Smooth muscle cell (in vitro differentiated cells): ENCODE measurements around the gene PARP14. TPM values are rescaled to one million over a fixed set of nuclear protein-coding genes. Genes with fewer than 3 reads are reported as not detected.

Source experiments
- DNase-seq: peaks from one replicate; lab custom pipeline; 2025; ENCODE audit not compliant: unreplicated experiment; lab: John Stamatoyannopoulos, UW
- H2AFZ ChIP-seq: fragments of 200-600 bp; sonication (generic); 2 replicates; pipeline ENCODE4 v1.6.0; 2016; ENCODE audit warnings: antibody characterized with exemption, low read depth, mild to moderate bottlenecking
- H3F3A ChIP-seq: fragments of 200-600 bp; sonication (generic); 2 replicates; pipeline ENCODE4 v1.6.0; 2017; ENCODE audit warnings: antibody characterized with exemption, low read depth
- H3K27ac ChIP-seq: fragments of 200-600 bp; sonication (generic); 2 replicates; pipeline ENCODE4 v1.5.1; 2016; ENCODE audit warnings: low read depth, mild to moderate bottlenecking
- H3K27me3 ChIP-seq: fragments of 200-600 bp; sonication (generic); 2 replicates; pipeline ENCODE4 v1.6.1; 2016; ENCODE audit warnings: low read depth, mild to moderate bottlenecking
- H3K36me3 ChIP-seq: fragments of 200-600 bp; sonication (generic); 2 replicates; pipeline ENCODE4 v1.5.1; 2016; ENCODE audit warnings: low read depth
- H3K4me1 ChIP-seq: fragments of 200-600 bp; sonication (generic); 2 replicates; pipeline ENCODE4 v1.5.1; 2016; ENCODE audit warnings: low read depth
- H3K4me2 ChIP-seq: fragments of 200-600 bp; sonication (generic); 2 replicates; pipeline ENCODE4 v1.6.0; 2016; ENCODE audit warnings: mild to moderate bottlenecking
- H3K4me3 ChIP-seq: fragments of 200-600 bp; sonication (generic); 2 replicates; pipeline ENCODE4 v1.5.1; 2016; ENCODE audit warnings: mild to moderate bottlenecking
- H3K79me2 ChIP-seq: fragments of 200-600 bp; sonication (generic); 2 replicates; pipeline ENCODE4 v1.6.0; 2016; ENCODE audit warnings: low read depth, mild to moderate bottlenecking
- H3K9ac ChIP-seq: fragments of 200-600 bp; sonication (generic); 2 replicates; pipeline ENCODE4 v1.6.0; 2016; ENCODE audit warnings: low read depth
- H3K9me3 ChIP-seq: fragments of 200-600 bp; sonication (generic); replicated peaks from 2 replicates; pipeline ENCODE4 v1.5.1; 2016; ENCODE audit warnings: low read depth
- H4K20me1 ChIP-seq: fragments of 200-600 bp; sonication (generic); 2 replicates; pipeline ENCODE4 v1.6.0; 2016; ENCODE audit warnings: low read depth
- WGBS: methylation state at CpG from one replicate; pipeline ENCODE4 v1.1.7; 2016; ENCODE audit warnings: low lambda C conversion rate; 5-methylcytosine and 5-hydroxymethylcytosine counted together
- polyA plus RNA-seq: library from polyadenylated mRNA; unstranded; fragments of >200 nt; fragmentation: Nextera tagmentation; extraction: Ambion mirVana; gene quantifications from 2 replicates; pipeline ENCODE4 v1.2.1, GENCODE V29; 2016
- total RNA-seq: library from RNA; depleted of rRNA; stranded (reverse); fragments of >200 nt; gene quantifications from 2 replicates; pipeline ENCODE4 v1.2.3, GENCODE V29; 2014
- TF ChIP-seq, protein P1 (sequence below): fragments of 200-600 bp; sonication (generic); IDR thresholded peaks from 2 replicates; pipeline ENCODE4 v1.5.1; 2017; ENCODE audit warnings: borderline replicate concordance, mild to moderate bottlenecking, antibody characterized with exemption; ENCODE audit not compliant: insufficient read depth, poor library complexity, severe bottlenecking

PARP14 gene, protein sequence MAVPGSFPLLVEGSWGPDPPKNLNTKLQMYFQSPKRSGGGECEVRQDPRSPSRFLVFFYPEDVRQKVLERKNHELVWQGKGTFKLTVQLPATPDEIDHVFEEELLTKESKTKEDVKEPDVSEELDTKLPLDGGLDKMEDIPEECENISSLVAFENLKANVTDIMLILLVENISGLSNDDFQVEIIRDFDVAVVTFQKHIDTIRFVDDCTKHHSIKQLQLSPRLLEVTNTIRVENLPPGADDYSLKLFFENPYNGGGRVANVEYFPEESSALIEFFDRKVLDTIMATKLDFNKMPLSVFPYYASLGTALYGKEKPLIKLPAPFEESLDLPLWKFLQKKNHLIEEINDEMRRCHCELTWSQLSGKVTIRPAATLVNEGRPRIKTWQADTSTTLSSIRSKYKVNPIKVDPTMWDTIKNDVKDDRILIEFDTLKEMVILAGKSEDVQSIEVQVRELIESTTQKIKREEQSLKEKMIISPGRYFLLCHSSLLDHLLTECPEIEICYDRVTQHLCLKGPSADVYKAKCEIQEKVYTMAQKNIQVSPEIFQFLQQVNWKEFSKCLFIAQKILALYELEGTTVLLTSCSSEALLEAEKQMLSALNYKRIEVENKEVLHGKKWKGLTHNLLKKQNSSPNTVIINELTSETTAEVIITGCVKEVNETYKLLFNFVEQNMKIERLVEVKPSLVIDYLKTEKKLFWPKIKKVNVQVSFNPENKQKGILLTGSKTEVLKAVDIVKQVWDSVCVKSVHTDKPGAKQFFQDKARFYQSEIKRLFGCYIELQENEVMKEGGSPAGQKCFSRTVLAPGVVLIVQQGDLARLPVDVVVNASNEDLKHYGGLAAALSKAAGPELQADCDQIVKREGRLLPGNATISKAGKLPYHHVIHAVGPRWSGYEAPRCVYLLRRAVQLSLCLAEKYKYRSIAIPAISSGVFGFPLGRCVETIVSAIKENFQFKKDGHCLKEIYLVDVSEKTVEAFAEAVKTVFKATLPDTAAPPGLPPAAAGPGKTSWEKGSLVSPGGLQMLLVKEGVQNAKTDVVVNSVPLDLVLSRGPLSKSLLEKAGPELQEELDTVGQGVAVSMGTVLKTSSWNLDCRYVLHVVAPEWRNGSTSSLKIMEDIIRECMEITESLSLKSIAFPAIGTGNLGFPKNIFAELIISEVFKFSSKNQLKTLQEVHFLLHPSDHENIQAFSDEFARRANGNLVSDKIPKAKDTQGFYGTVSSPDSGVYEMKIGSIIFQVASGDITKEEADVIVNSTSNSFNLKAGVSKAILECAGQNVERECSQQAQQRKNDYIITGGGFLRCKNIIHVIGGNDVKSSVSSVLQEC (N-terminal part only)
- total RNA-seq (14.5 and 26.2 TPM in 2 replicates), polyA plus RNA-seq (2.8 and 3.0 TPM in 2 replicates)

DNA sequence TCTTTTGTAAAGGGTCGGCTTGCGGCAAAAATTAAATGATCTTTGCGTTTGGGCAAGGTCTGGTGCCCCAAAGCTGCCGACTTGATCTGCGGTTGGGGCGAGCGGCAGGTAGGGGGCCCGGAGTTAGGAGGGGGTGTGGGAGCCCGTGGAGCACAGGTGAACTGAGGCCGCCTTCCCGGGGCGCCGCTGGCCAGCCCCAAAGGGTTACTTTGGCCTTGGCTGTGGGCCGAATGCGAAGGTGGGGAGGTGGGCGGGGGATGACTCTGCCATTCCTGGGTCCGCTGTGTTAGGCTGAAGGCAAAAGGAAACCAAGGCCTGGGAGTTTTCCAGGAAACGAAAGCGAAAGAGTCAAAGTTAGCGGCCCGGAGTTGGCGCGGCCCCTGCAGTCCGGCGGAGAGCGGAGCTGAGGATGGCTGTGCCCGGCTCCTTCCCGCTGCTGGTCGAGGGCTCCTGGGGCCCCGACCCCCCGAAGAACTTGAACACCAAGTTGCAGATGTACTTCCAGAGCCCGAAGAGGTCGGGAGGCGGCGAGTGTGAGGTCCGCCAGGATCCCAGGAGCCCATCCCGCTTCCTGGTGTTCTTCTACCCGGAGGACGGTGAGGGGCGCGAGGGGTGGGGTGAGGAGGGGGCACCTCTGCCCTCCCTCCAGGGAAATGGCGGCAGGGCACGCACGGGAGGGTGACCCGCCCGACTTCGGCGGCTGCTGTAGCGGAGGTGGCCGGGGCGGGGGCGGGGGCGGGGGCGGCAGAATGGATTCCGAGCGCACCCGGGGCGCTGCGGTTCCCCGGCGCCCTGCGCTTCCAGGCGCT lies at the start of gene PARP14:
Gene PARP14 (plus strand): TSS at position 365 of the 809 bp plus-strand sequence. CDS start 45 bp downstream, at position 410.
- TF ChIP-seq, protein P1, sequence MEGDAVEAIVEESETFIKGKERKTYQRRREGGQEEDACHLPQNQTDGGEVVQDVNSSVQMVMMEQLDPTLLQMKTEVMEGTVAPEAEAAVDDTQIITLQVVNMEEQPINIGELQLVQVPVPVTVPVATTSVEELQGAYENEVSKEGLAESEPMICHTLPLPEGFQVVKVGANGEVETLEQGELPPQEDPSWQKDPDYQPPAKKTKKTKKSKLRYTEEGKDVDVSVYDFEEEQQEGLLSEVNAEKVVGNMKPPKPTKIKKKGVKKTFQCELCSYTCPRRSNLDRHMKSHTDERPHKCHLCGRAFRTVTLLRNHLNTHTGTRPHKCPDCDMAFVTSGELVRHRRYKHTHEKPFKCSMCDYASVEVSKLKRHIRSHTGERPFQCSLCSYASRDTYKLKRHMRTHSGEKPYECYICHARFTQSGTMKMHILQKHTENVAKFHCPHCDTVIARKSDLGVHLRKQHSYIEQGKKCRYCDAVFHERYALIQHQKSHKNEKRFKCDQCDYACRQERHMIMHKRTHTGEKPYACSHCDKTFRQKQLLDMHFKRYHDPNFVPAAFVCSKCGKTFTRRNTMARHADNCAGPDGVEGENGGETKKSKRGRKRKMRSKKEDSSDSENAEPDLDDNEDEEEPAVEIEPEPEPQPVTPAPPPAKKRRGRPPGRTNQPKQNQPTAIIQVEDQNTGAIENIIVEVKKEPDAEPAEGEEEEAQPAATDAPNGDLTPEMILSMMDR, result no peak
- Histone ChIP-seq H3K4me2 (peak within 1 kb of the TSS; percentile 84), H3K9me3 (no peaks in the 10 kb centered on the region), H3K79me2 (no peaks in the 10 kb centered on the region), H3K27me3 (no peaks in the 10 kb centered on the region), H4K20me1 (no peaks in the 10 kb centered on the region), H3K9ac (peak within 1 kb of the TSS; percentile 84), H3K4me3 (peak within 1 kb of the TSS; percentile 96), H2AFZ (peak within 1 kb of the TSS; percentile 97), H3F3A (no peaks in the 10 kb centered on the region), H3K27ac (peak within 1 kb of the TSS; percentile 37), H3K36me3 (no peaks in the 10 kb centered on the region), H3K4me1 (no peaks in the 10 kb centered on the region)
- DNase-seq, result no peak
- 8% methylated on average over 44 of the region's 63 CpGs for WGBS

DNA sequence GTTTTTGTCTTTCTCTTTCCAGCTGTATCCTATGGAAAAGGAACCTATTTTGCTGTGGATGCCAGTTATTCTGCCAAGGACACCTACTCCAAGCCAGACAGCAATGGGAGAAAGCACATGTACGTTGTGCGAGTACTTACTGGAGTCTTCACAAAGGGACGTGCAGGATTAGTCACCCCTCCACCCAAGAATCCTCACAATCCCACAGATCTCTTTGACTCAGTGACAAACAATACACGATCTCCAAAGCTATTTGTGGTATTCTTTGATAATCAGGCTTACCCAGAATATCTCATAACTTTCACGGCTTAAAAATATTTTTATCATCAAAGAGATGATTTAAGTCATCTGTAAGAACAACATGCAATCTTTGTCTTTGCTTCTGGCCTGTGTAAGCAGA lies 44.9 kb upstream of the PARP14 start:
- Histone ChIP-seq H3K9ac (no peak overlapping the region), H3K4me2 (peak overlapping the region; percentile 4), H3K79me2 (no peaks in the 10 kb centered on the region), H3K4me1 (no peaks in the 10 kb centered on the region), H3K27ac (peak overlapping the region; percentile 14), H3K27me3 (no peaks in the 10 kb centered on the region), H3K9me3 (no peaks in the 10 kb centered on the region), H4K20me1 (no peaks in the 10 kb centered on the region), H2AFZ (no peak overlapping the region), H3K36me3 (no peaks in the 10 kb centered on the region), H3K4me3 (no peak overlapping the region), H3F3A (no peaks in the 10 kb centered on the region)
- DNase-seq, result no peak
- WGBS, result 13% methylated on average over 5 of the region's 5 CpGs
- TF ChIP-seq, protein P1, result no peak

DNA sequence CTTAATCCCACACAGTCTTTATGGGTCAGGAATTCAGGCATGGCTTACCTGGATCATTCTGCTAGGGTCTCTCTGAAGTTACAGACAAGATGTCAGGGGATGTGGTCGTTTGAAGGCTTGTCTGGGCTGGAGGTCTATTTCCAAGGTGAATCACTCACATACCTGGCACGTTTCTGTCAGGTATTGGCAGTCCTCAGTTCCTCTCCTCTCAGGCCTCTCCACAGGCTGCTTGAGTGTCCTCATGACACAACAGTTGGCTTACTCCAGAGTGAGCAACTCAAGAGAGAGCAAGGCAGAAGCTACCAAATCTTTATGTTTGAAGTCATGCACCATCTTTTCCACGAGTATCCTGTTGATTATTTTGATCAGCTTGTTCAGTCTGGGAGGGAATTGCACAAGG lies 43.9 kb upstream of the PARP14 start:
- no peaks in the 10 kb centered on the region for H4K20me1 ChIP-seq
- H3F3A ChIP-seq, result no peaks in the 10 kb centered on the region
- no peak overlapping the region for H3K9ac ChIP-seq
- H3K36me3 ChIP-seq, result no peaks in the 10 kb centered on the region
- no peak overlapping the region for H3K27ac ChIP-seq
- H3K79me2 ChIP-seq, result no peaks in the 10 kb centered on the region
- no peaks in the 10 kb centered on the region for H3K27me3 ChIP-seq
- H3K4me2 ChIP-seq, result no peak overlapping the region
- H3K9me3 ChIP-seq, result no peaks in the 10 kb centered on the region
- no peaks in the 10 kb centered on the region for H3K4me1 ChIP-seq
- 53% methylated on average over 3 of the region's 3 CpGs for WGBS
- TF ChIP-seq, protein P1, result no peak
- H2AFZ ChIP-seq, result no peak overlapping the region
- H3K4me3 ChIP-seq, result no peak overlapping the region
- no peak for DNase-seq
